Endodermal cell (in vitro differentiated cells): Measurements from ENCODE around the gene PARG. TPM values are rescaled to one million over a fixed set of nuclear protein-coding genes. Genes with fewer than 3 reads are reported as not detected.
"Not testable (repeated sequence)": the region's sequence is repeated elsewhere in the genome, so short reads cannot be mapped to it uniquely, and the experiment has no call there.

Experiments
- DNase-seq: peaks from one replicate; pipeline ENCODE4 v3.0.0-alpha.2; 2017
- H3K27ac ChIP-seq: 2 replicates; pipeline ENCODE4 v1.5.1; 2013; ENCODE audit warnings: mild to moderate bottlenecking, low read depth, low read length, moderate library complexity
- H3K27me3 ChIP-seq: 2 replicates; pipeline ENCODE4 v1.6.1; 2013; ENCODE audit warnings: mild to moderate bottlenecking, low read length, moderate library complexity; ENCODE audit not compliant: insufficient read depth, control insufficient read depth, poor library complexity, severe bottlenecking
- H3K36me3 ChIP-seq: 2 replicates; pipeline ENCODE4 v1.7.0; 2013; ENCODE audit warnings: mild to moderate bottlenecking, low read length, moderate library complexity; ENCODE audit not compliant: control insufficient read depth, insufficient read depth
- H3K4me1 ChIP-seq: one replicate; pipeline ENCODE4 v1.7.0; 2013; ENCODE audit warnings: low read length; ENCODE audit not compliant: control insufficient read depth, insufficient read depth
- H3K4me3 ChIP-seq: 2 replicates; pipeline ENCODE4 v1.5.1; 2013; ENCODE audit warnings: mild to moderate bottlenecking, low read length, moderate library complexity
- H3K9ac ChIP-seq: 2 replicates; pipeline ENCODE4 v1.6.1; 2013; ENCODE audit warnings: mild to moderate bottlenecking, low read length, moderate library complexity; ENCODE audit not compliant: poor library complexity, severe bottlenecking; ENCODE audit errors: extremely low read depth
- H3K9me3 ChIP-seq: 2 replicates; pipeline ENCODE4 v1.6.1; 2013; ENCODE audit warnings: mild to moderate bottlenecking, low read length, moderate library complexity; ENCODE audit not compliant: control insufficient read depth
- H3K27ac Mint-ChIP-seq: 2 replicates; pipeline ENCODE4 v1.8.0; 2020; ENCODE audit warnings: mixed read lengths
- H3K27me3 Mint-ChIP-seq: 2 replicates; pipeline ENCODE4 v1.8.0; 2021; ENCODE audit warnings: mild to moderate bottlenecking, mixed read lengths; ENCODE audit not compliant: insufficient read depth
- H3K36me3 Mint-ChIP-seq: 2 replicates; pipeline ENCODE4 v1.8.0; 2020; ENCODE audit warnings: low read depth, mixed read lengths
- H3K4me1 Mint-ChIP-seq: 2 replicates; pipeline ENCODE4 v1.8.0; 2020; ENCODE audit warnings: mixed read lengths
- H3K4me3 Mint-ChIP-seq: 2 replicates; pipeline ENCODE4 v1.8.0; 2020; ENCODE audit warnings: mild to moderate bottlenecking, moderate library complexity, mixed read lengths
- H3K9me3 Mint-ChIP-seq: 2 replicates; pipeline ENCODE4 v1.8.0; 2020; ENCODE audit warnings: mild to moderate bottlenecking, mixed read lengths
- WGBS, 2 experiments: methylation state at CpG; one replicate each; pipeline versions ENCODE4 v1.1.5 to v1.1.7; 2013; ENCODE audit warnings: missing lambda C conversion rate in 2 of 2, mixed read lengths in 1 of 2; ENCODE audit not compliant: insufficient coverage in 1 of 2, insufficient read length in 1 of 2; 5-methylcytosine and 5-hydroxymethylcytosine counted together
- total RNA-seq, 2 donors: library from RNA; stranded (reverse); fragmentation: NEBNext Ultra II Directional in 1 of 2; extraction: Animal tissue kit (Norgen Biotek cat#: 25700) in 1 of 2; gene quantifications; 2 replicates in 1 of 2; 3 replicates in 1 of 2; pipeline ENCODE4 v1.2.1, GENCODE V29; 2021
- TF ChIP-seq, protein P1 (sequence below): fragments of 200-600 bp; sonication (generic); conservative IDR thresholded peaks from 2 replicates; pipeline ENCODE4 v1.5.0; 2021; ENCODE audit warnings: antibody characterized with exemption, mild to moderate bottlenecking

PARG gene
- total RNA-seq, 2 donors from 2014 or later: 66.3 to 67.4 TPM

DNA sequence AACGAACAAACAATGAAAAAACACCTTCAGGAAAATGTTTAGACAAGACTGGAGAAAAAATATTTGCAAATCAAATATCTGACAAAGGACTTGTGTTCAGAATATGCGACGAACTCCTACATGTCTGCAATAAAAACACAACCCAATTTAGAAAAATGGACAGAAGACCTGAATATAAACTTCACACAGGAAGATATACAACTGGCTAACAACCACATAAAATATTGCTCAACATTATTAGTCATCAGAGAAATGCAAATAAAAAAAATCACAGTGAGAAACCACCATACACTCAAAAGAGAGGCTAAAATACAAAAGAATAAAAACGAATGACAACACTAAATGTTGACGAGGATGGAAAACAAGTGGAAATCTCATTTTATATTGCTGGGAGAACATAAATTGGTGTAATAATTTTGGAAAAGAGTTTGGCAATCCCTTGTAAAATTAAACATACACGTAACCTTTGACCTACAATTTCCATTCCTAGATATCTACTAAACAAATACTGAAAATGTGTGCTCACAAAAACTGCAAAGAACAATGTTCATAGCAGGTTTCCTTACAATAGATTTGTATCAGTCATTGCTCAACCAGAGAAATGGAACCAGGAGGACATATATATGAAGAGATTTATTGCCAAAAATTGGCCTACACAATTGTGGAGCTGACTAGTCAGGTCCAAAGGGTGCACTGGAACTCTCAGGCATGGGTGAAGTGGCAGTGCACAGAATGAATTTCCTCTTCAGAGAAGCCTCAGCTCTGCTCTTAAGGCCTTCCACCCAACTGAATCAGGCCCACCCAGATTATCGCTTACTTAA is 96.8 kb downstream of the PARG start:
- Histone ChIP-seq H3K4me1 (no peaks in the 10 kb centered on the region), H3K4me3 (no peak overlapping the region), H3K27me3 (no peaks in the 10 kb centered on the region), H3K36me3 (peaks cover 41% of the 10 kb centered on the region), H3K9ac (no peak overlapping the region), H3K9me3 (no peaks in the 10 kb centered on the region), H3K27ac (no peak overlapping the region)
- H3K36me3 Mint-ChIP-seq: peaks cover 41% of the 10 kb centered on the region
- 92 to 100% methylated on average over 1 to 6 of the region's 7 CpGs for WGBS, 2 experiments
- H3K27ac Mint-ChIP-seq: no peak overlapping the region
- no peaks in the 10 kb centered on the region for H3K9me3 Mint-ChIP-seq
- no peak for DNase-seq
- H3K4me3 Mint-ChIP-seq: no peak overlapping the region
- no peaks in the 10 kb centered on the region for H3K27me3 Mint-ChIP-seq
- H3K4me1 Mint-ChIP-seq: no peaks in the 10 kb centered on the region
- TF ChIP-seq, protein P1, sequence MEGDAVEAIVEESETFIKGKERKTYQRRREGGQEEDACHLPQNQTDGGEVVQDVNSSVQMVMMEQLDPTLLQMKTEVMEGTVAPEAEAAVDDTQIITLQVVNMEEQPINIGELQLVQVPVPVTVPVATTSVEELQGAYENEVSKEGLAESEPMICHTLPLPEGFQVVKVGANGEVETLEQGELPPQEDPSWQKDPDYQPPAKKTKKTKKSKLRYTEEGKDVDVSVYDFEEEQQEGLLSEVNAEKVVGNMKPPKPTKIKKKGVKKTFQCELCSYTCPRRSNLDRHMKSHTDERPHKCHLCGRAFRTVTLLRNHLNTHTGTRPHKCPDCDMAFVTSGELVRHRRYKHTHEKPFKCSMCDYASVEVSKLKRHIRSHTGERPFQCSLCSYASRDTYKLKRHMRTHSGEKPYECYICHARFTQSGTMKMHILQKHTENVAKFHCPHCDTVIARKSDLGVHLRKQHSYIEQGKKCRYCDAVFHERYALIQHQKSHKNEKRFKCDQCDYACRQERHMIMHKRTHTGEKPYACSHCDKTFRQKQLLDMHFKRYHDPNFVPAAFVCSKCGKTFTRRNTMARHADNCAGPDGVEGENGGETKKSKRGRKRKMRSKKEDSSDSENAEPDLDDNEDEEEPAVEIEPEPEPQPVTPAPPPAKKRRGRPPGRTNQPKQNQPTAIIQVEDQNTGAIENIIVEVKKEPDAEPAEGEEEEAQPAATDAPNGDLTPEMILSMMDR: no peak

DNA sequence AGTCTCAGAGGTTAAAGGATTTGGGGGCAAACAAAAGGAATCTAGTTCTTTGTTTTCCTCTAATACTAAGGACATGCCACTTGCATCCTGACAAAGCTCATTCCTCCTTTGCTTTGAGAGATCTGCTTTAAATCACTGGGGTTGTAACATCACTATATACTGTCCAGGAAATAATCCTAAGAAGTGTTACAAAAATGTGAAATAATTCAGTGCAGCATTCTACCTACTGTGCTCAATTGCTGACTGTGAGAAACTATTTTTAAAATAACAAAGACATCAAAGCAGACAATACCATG is 99.5 kb downstream of the PARG start:
- H3K27me3 ChIP-seq, H3K9ac ChIP-seq, H3K9me3 Mint-ChIP-seq, H3K4me1 Mint-ChIP-seq, H3K4me3 Mint-ChIP-seq, H3K27ac ChIP-seq, H3K4me1 ChIP-seq, H3K4me3 ChIP-seq, H3K9me3 ChIP-seq, H3K27me3 Mint-ChIP-seq, DNase-seq: not testable (repeated sequence)
- Mint-ChIP-seq H3K27ac (peak overlapping the region; percentile 44), H3K36me3 (peaks cover 62% of the 10 kb centered on the region)
- peaks cover 63% of the 10 kb centered on the region for H3K36me3 ChIP-seq

- no peak overlapping the region for H3K4me3 Mint-ChIP-seq
- H3K9me3 Mint-ChIP-seq: no peaks in the 10 kb centered on the region
- 93 to 96% methylated on average over 3 to 11 of the region's 11 CpGs for whole genome bisulfite sequencing, 2 experiments
- H3K9ac ChIP-seq: no peak overlapping the region
- H3K36me3 Mint-ChIP-seq: peaks cover 67% of the 10 kb centered on the region
- H3K27ac Mint-ChIP-seq: peak overlapping the region; percentile 44
- H3K4me3 ChIP-seq: no peak overlapping the region
- H3K4me1 ChIP-seq: no peaks in the 10 kb centered on the region
- H3K9me3 ChIP-seq: no peaks in the 10 kb centered on the region
- peaks cover 68% of the 10 kb centered on the region for H3K36me3 ChIP-seq
- no peak for DNase-seq
- TF ChIP-seq, protein P1: no peak
- peak overlapping the region; percentile 3 for H3K27ac ChIP-seq
- H3K27me3 ChIP-seq: no peaks in the 10 kb centered on the region
- H3K27me3 Mint-ChIP-seq: no peaks in the 10 kb centered on the region
- no peaks in the 10 kb centered on the region for H3K4me1 Mint-ChIP-seq
These were observed 100.1 kb downstream of the PARG start for GRCh38 chr10:49841615-49842332.
